ENCODE results near the gene TMEM207.

The TMEM207 gene

DNA sequence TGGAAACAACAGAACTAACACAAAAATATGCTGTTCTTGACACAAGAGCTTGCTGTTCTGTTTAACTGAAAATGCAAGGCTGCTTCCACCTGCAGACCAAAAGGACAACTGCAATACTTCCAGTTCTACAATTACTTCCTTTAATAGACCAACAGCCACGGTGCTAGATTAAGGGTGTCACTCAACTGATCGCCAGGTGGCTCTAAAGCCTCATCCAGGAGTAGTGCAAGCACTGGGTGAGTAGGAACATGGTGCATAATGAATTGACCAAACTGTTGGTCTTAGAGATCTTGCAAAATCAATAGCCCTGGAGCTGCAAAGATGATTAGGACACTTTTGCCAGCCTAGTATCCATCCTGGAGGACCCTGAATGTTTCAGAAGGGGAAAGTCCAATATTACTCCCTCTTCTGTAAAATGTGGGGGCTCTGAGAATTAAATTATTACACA lies 65.4 kb downstream of the TMEM207 start:
- TF ChIP-seq, protein P1, sequence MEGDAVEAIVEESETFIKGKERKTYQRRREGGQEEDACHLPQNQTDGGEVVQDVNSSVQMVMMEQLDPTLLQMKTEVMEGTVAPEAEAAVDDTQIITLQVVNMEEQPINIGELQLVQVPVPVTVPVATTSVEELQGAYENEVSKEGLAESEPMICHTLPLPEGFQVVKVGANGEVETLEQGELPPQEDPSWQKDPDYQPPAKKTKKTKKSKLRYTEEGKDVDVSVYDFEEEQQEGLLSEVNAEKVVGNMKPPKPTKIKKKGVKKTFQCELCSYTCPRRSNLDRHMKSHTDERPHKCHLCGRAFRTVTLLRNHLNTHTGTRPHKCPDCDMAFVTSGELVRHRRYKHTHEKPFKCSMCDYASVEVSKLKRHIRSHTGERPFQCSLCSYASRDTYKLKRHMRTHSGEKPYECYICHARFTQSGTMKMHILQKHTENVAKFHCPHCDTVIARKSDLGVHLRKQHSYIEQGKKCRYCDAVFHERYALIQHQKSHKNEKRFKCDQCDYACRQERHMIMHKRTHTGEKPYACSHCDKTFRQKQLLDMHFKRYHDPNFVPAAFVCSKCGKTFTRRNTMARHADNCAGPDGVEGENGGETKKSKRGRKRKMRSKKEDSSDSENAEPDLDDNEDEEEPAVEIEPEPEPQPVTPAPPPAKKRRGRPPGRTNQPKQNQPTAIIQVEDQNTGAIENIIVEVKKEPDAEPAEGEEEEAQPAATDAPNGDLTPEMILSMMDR (IDR thresholded peaks at IDR 0.05; ENCODE audit: low read depth, low read length, missing control alignments) = peak; percentile 49
- DNase-seq (ENCODE audit: extremely low read depth, low read depth) = no peak

DNA sequence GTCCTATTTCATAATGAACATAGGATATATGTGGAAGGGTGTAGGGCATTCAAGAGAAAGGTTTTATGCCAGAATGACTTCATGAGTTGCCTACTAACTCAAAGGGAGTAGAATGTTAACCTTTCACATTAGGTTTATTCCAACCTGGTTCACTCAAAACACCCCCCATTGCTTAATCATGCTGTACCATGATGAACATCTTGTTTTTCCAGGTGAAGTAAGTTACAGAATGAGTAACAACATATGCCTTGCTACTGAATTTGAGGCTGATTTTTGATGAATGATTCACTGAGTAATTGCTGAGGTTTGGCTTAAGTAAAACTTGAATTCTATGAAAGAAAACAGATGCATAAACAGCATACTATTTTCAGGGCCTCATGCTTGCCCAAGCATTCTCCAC lies 67.6 kb downstream of the TMEM207 start:
- DNase-seq (ENCODE audit: extremely low read depth, low read depth) = no peak
- H3K4me3 ChIP-seq (replicated peaks; ENCODE audit: low read depth, low read length) = no peak overlapping the region
- TF ChIP-seq, protein P1 (IDR thresholded peaks at IDR 0.05; ENCODE audit: low read depth, low read length, missing control alignments) = no peak

More for the DNA sequence above, 65.4 kb downstream of the TMEM207 start:
- no peak overlapping the region for H3K4me3 ChIP-seq (replicated peaks; ENCODE audit: low read depth, low read length)

DNA sequence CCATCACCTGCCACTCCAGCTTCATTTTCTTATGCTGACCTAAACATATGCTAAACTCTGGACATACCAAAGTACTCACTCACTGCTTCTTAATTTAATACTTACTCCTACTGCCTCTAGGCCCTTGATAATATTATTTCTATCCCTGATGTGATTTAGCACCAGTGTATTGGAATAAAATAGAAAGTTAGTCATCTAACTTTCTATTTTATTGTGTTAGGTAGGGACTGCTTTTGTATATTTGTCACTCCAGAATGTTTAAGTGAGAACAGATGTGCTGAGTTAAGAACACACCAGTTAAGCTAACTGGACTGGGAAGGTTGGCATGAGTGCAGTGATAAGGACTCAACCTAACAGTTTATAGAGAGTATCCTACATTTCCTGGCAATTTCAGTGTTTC lies 68.3 kb downstream of the TMEM207 start:
- no peak overlapping the region for H3K4me3 ChIP-seq (replicated peaks; ENCODE audit: low read depth, low read length)
- TF ChIP-seq, protein P1 (IDR thresholded peaks at IDR 0.05; ENCODE audit: low read depth, low read length, missing control alignments) = no peak
- no peak for DNase-seq (ENCODE audit: extremely low read depth, low read depth)

DNA sequence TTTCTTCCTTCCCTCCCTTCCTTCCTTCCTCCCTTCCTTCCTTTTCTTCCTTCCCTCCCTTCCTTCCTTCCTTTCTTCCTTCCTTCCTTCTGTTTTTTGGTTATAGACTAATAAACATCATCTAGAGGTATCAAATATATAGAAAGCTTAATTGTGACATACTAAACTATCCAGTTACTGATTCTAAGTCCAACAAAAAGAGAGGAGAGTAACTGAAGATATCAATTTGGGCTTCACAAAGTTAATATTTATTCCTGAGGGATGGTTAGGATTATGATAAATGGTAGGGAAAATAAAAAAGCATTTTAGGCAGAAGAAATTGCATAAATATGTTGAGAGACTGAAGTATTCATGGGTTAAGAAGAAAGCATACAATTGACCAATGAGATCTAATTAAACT lies 69.5 kb downstream of the TMEM207 start:
- TF ChIP-seq, protein P1 (IDR thresholded peaks at IDR 0.05; ENCODE audit: low read depth, low read length, missing control alignments) = no peak
- H3K4me3 ChIP-seq (replicated peaks; ENCODE audit: low read depth, low read length) = no peak overlapping the region
- no peak for DNase-seq (ENCODE audit: extremely low read depth, low read depth)

Data from HFF-Myc (cell line).